OCI-LY1 (cell line): ENCODE results near the gene ERLIN1.

Experiments used
- H2AFZ ChIP-seq: fragments of 200-600 bp; sonication (generic), shearing (Covaris generic); 2 replicates; pipeline ENCODE4 v1.6.0; 2014; ENCODE audit warnings: antibody characterized with exemption, mild to moderate bottlenecking, low read length
- H3F3A ChIP-seq: fragments of 200-600 bp; sonication (generic), shearing (Covaris generic); 2 replicates; pipeline ENCODE4 v1.6.0; 2014; ENCODE audit warnings: mild to moderate bottlenecking, antibody characterized with exemption, low read length, moderate library complexity; ENCODE audit not compliant: insufficient read depth
- H3K27ac ChIP-seq: fragments of 200-600 bp; sonication (generic); 2 replicates; pipeline ENCODE4 v1.5.1; 2014; ENCODE audit warnings: low read length, mixed run types, mild to moderate bottlenecking, low read depth; ENCODE audit not compliant: poor library complexity, severe bottlenecking
- H3K27me3 ChIP-seq: fragments of 200-600 bp; sonication (generic); 2 replicates; pipeline ENCODE4 v1.6.0; 2014; ENCODE audit warnings: antibody characterized with exemption, mild to moderate bottlenecking, low read length, moderate library complexity; ENCODE audit not compliant: insufficient read depth
- H3K36me3 ChIP-seq: fragments of 200-600 bp; sonication (generic); 2 replicates; pipeline ENCODE4 v1.6.1; 2014; ENCODE audit warnings: mild to moderate bottlenecking, antibody characterized with exemption, low read length, moderate library complexity, mixed read lengths; ENCODE audit not compliant: insufficient read depth
- H3K4me1 ChIP-seq: fragments of 200-600 bp; sonication (generic); 2 replicates; pipeline ENCODE4 v1.5.1; 2014; ENCODE audit warnings: mild to moderate bottlenecking, low read length, moderate library complexity; ENCODE audit not compliant: insufficient read depth, severe bottlenecking
- H3K4me2 ChIP-seq: fragments of 200-600 bp; sonication (generic), shearing (Covaris generic); 2 replicates; pipeline ENCODE4 v1.6.1; 2014; ENCODE audit warnings: low read length
- H3K4me3 ChIP-seq: fragments of 200-600 bp; sonication (generic); 2 replicates; pipeline ENCODE4 v1.5.1; 2014; ENCODE audit warnings: low read length, low read depth, mild to moderate bottlenecking, mixed read lengths; ENCODE audit not compliant: poor library complexity, severe bottlenecking
- H3K79me2 ChIP-seq: fragments of 200-600 bp; shearing (Covaris generic); 2 replicates; pipeline ENCODE4 v1.6.1; 2016; ENCODE audit warnings: mixed run types, low read length, mixed read lengths; ENCODE audit not compliant: insufficient read depth
- H3K9ac ChIP-seq: fragments of 200-600 bp; sonication (generic), shearing (Covaris generic); 2 replicates; pipeline ENCODE4 v1.6.1; 2014; ENCODE audit warnings: mild to moderate bottlenecking, low read length, mixed read lengths
- H3K9me2 ChIP-seq: fragments of 200-600 bp; sonication (generic), shearing (Covaris generic); 2 replicates; pipeline ENCODE4 v1.6.1; 2014; ENCODE audit warnings: low read depth, mild to moderate bottlenecking, low read length, mixed read lengths
- H3K9me3 ChIP-seq: fragments of 200-600 bp; shearing (Covaris generic); 2 replicates; pipeline ENCODE4 v1.6.1; 2014; ENCODE audit warnings: low read length, mixed read lengths
- H4K20me1 ChIP-seq: fragments of 200-600 bp; sonication (generic), shearing (Covaris generic); 2 replicates; pipeline ENCODE4 v1.6.0; 2016; ENCODE audit warnings: mild to moderate bottlenecking, low read length; ENCODE audit not compliant: insufficient read depth
- CTCF ChIP-seq: fragments of 200-600 bp; sonication (generic), shearing (Covaris generic); IDR thresholded peaks from 2 replicates; pipeline ENCODE4 v1.5.1; 2017; ENCODE audit warnings: mild to moderate bottlenecking, antibody characterized with exemption, low read length, moderate library complexity, mixed read lengths
- EZH2 ChIP-seq: fragments of 200-600 bp; sonication (generic), shearing (Covaris generic); IDR thresholded peaks from 2 replicates; pipeline ENCODE4 v1.8.0; 2017; ENCODE audit warnings: borderline replicate concordance, mixed run types, mild to moderate bottlenecking, antibody characterized with exemption, low read length, moderate library complexity, mixed read lengths

ERLIN1 gene

DNA sequence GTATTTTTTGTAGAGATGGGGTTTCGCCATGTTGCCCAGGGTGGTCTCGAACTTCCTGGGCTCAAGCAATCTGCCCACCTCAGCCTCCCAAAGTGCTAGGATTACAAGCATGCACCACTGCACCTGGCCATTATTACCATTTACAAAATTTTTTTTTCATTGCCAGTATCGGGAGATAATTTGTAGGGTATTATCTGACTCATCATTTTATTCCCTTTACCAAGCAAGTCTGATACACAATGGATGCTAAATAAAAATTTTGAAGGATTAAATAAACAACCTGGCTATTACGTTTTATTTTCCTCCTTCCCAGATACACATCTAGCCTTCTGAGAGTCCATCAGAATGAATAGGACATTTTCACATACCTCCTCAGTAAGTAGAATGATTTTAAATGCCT lies 66.1 kb downstream of the ERLIN1 start:
- H4K20me1 ChIP-seq, result no peaks in the 10 kb centered on the region
- H3K36me3 ChIP-seq, result no peaks in the 10 kb centered on the region
- no peaks in the 10 kb centered on the region for H3F3A ChIP-seq
- no peak overlapping the region for H2AFZ ChIP-seq
- no peaks in the 10 kb centered on the region for H3K27me3 ChIP-seq
- H3K9me2 ChIP-seq, result no peaks in the 10 kb centered on the region
- no peak overlapping the region for H3K4me2 ChIP-seq
- TF ChIP-seq EZH2 (no peak), CTCF (no peak)
- H3K9ac ChIP-seq, result no peak overlapping the region
- H3K4me1 ChIP-seq, result no peaks in the 10 kb centered on the region
- H3K79me2 ChIP-seq, result no peaks in the 10 kb centered on the region
- H3K9me3 ChIP-seq, result no peaks in the 10 kb centered on the region
- H3K27ac ChIP-seq, result no peak overlapping the region
- no peak overlapping the region for H3K4me3 ChIP-seq

- TF ChIP-seq CTCF (no peak), EZH2 (no peak)
- no peaks in the 10 kb centered on the region for H3F3A ChIP-seq
- no peaks in the 10 kb centered on the region for H3K9me2 ChIP-seq
- no peaks in the 10 kb centered on the region for H3K4me1 ChIP-seq
- no peak overlapping the region for H2AFZ ChIP-seq
- no peaks in the 10 kb centered on the region for H4K20me1 ChIP-seq
- no peaks in the 10 kb centered on the region for H3K27me3 ChIP-seq
- no peak overlapping the region for H3K4me2 ChIP-seq
- no peaks in the 10 kb centered on the region for H3K9me3 ChIP-seq
- no peaks in the 10 kb centered on the region for H3K79me2 ChIP-seq
- no peak overlapping the region for H3K4me3 ChIP-seq
- H3K27ac ChIP-seq, result no peak overlapping the region
- no peak overlapping the region for H3K9ac ChIP-seq
- H3K36me3 ChIP-seq, result no peaks in the 10 kb centered on the region
These were observed 70.7 kb downstream of the ERLIN1 start for GRCh38 chr10:100114976-100115770.

- no peak overlapping the region for H3K4me3 ChIP-seq
- H4K20me1 ChIP-seq, result no peaks in the 10 kb centered on the region
- no peaks in the 10 kb centered on the region for H3F3A ChIP-seq
- H3K9me3 ChIP-seq, result no peaks in the 10 kb centered on the region
- no peaks in the 10 kb centered on the region for H3K27me3 ChIP-seq
- no peaks in the 10 kb centered on the region for H3K36me3 ChIP-seq
- no peaks in the 10 kb centered on the region for H3K79me2 ChIP-seq
- no peak overlapping the region for H3K9ac ChIP-seq
- no peaks in the 10 kb centered on the region for H3K9me2 ChIP-seq
- no peak for TF ChIP-seq CTCF
- no peak for TF ChIP-seq EZH2
- H3K27ac ChIP-seq, result no peak overlapping the region
- no peak overlapping the region for H2AFZ ChIP-seq
- H3K4me1 ChIP-seq, result no peaks in the 10 kb centered on the region
- H3K4me2 ChIP-seq, result no peak overlapping the region
These were observed 71.4 kb downstream of the ERLIN1 start for GRCh38 chr10:100114460-100114859.
